GM12874 (cell line): ENCODE data around the gene KCNJ11.

ENCODE experiments used
- CTCF ChIP-seq: IDR thresholded peaks from 2 replicates; pipeline ENCODE4 v1.5.1; 2011; ENCODE audit warnings: low read depth, mild to moderate bottlenecking, control low read depth, low read length, moderate library complexity; ENCODE audit not compliant: insufficient read depth

KCNJ11 gene

GRCh38 chr11:17369684-17370243 lies 18.7 kb downstream of the KCNJ11 start:
- no peak for TF ChIP-seq CTCF

- no peak for TF ChIP-seq CTCF
Observed at GRCh38 chr11:17369094-17369493, 19.4 kb downstream of the KCNJ11 start.

- TF ChIP-seq CTCF = no peak
Observed at GRCh38 chr11:17368551-17368950, 19.9 kb downstream of the KCNJ11 start.

GRCh38 chr11:17366495-17366894 lies 22.0 kb downstream of the KCNJ11 start:
- no peak for TF ChIP-seq CTCF

GRCh38 chr11:17354601-17354991 lies 33.9 kb downstream of the KCNJ11 start:
- peak; percentile 50 for TF ChIP-seq CTCF

- TF ChIP-seq CTCF = no peak
Observed at GRCh38 chr11:17353821-17354600, 34.4 kb downstream of the KCNJ11 start.

GRCh38 chr11:17352950-17353820 lies 35.3 kb downstream of the KCNJ11 start:
- TF ChIP-seq CTCF = no peak
